Panc1 (cell line): ENCODE data around the gene TBC1D16. TPM values are rescaled to one million over a fixed set of nuclear protein-coding genes. Genes with fewer than 3 reads are reported as not detected.
"Not testable (repeated sequence)": the region's sequence is repeated elsewhere in the genome, so short reads cannot be mapped to it uniquely, and the experiment has no call there.

Experiments used
- ATAC-seq: fragments of 200-7000 bp; cut with Tn5 transposase; 2 replicates; pipeline ENCODE4 v1.9.1; 2020; ENCODE audit warnings: mild to moderate bottlenecking, moderate library complexity
- BruUV-seq: library from RNA; stranded (reverse); fragments of 400-500 nt; replicated peaks from 2 replicates; lab custom pipeline; 2021; lab: Mats Ljungman, UMichigan
- CTCF ChIA-PET: fragments of 300-600 bp; sonication (Branson Sonifier 250); formaldehyde crosslinking; loops from one replicate; lab custom pipeline; 2022; ENCODE audit warnings: antibody characterized with exemption; lab: Charles Lee
- POLR2A ChIA-PET: fragments of 300-600 bp; sonication (Branson Sonifier 250); formaldehyde crosslinking; loops from one replicate; lab custom pipeline; 2022; ENCODE audit warnings: antibody characterized with exemption; lab: Charles Lee
- DNase-seq: peaks from one replicate; pipeline ENCODE4 v3.0.0-alpha.2; 2010; ENCODE audit warnings: low read depth, low spot score
- H3K27ac ChIP-seq: 2 replicates; pipeline ENCODE4 v1.5.1; 2011; ENCODE audit warnings: mild to moderate bottlenecking, low read length, inconsistent platforms
- H3K27me3 ChIP-seq: fragments of 200-500 bp; sonication (Bioruptor generic); 2 replicates; pipeline ENCODE4 v1.6.0; 2014; ENCODE audit warnings: low read length, inconsistent platforms; ENCODE audit not compliant: control insufficient read depth, insufficient read depth
- H3K36me3 ChIP-seq: fragments of 200-500 bp; sonication (Bioruptor generic); 2 replicates; pipeline ENCODE4 v1.5.1; 2014; ENCODE audit warnings: inconsistent platforms, mild to moderate bottlenecking, low read length, moderate library complexity; ENCODE audit not compliant: control insufficient read depth, insufficient read depth
- H3K4me1 ChIP-seq: 2 replicates; pipeline ENCODE4 v1.5.1; 2011; ENCODE audit warnings: inconsistent platforms, mild to moderate bottlenecking, low read length, moderate library complexity; ENCODE audit not compliant: control insufficient read depth, insufficient read depth
- H3K4me3 ChIP-seq, 2 experiments: 2 replicates each; pipeline ENCODE4 v1.5.1; 2011 to 2012; ENCODE audit warnings: low read depth in 2 of 2, low read length in 2 of 2, mild to moderate bottlenecking in 2 of 2, inconsistent platforms in 1 of 2, moderate library complexity in 1 of 2
- H3K9me3 ChIP-seq: fragments of 200-500 bp; sonication (Bioruptor generic); 2 replicates; pipeline ENCODE4 v1.5.1; 2014; ENCODE audit warnings: low read depth, mild to moderate bottlenecking, inconsistent platforms, low read length, moderate library complexity; ENCODE audit not compliant: control insufficient read depth, insufficient read depth
- POLR2AphosphoS5 ChIP-seq: IDR thresholded peaks from 2 replicates; pipeline ENCODE4 v1.6.1; 2012; ENCODE audit warnings: mild to moderate bottlenecking, low read depth, low read length, moderate library complexity
- SIN3A ChIP-seq: IDR thresholded peaks from 2 replicates; pipeline ENCODE4 v1.6.1; 2012; ENCODE audit warnings: low read depth, mild to moderate bottlenecking, low read length, moderate library complexity, borderline replicate concordance; ENCODE audit not compliant: insufficient read depth
- TCF7L2 ChIP-seq: IDR thresholded peaks from 2 replicates; pipeline ENCODE4 v1.6.1; 2011; ENCODE audit warnings: mild to moderate bottlenecking, low read depth, low read length, inconsistent platforms
- in situ Hi-C: cut with HindIII; loops from 2 replicates; pipeline ENCODE4 v1.10.0; 2016; ENCODE audit warnings: low sequenced_read_pairs, low pct_unique_long_range_greater_than_20kb
- intact Hi-C: fragments of 100-400 bp; cut with micrococcal nuclease; formaldehyde crosslinking; loops from one replicate; pipeline ENCODE4 v1.10.0; 2022; ENCODE audit not compliant: unreplicated experiment
- total RNA-seq: library from RNA; stranded (reverse); gene quantifications from one replicate; pipeline ENCODE4 v1.2.1, GENCODE V29; 2021; ENCODE audit not compliant: unreplicated experiment
- TF ChIP-seq, protein P1 (sequence below), 2 experiments: IDR thresholded peaks; 2 replicates each; pipeline ENCODE4 v1.6.1; 2011 to 2012; ENCODE audit warnings: low read depth in 2 of 2, control low read depth in 1 of 2, low read length in 1 of 2, mild to moderate bottlenecking in 1 of 2, moderate library complexity in 1 of 2; ENCODE audit not compliant: insufficient read depth in 1 of 2
- TF ChIP-seq, protein P2 (sequence below): fragments of 450-650 bp; IDR thresholded peaks from 2 replicates; pipeline ENCODE4 v1.5.1; 2017; ENCODE audit warnings: mild to moderate bottlenecking

The TBC1D16 gene
- total RNA-seq, 1 experiment from 2014 or later = 41.6 TPM

DNA sequence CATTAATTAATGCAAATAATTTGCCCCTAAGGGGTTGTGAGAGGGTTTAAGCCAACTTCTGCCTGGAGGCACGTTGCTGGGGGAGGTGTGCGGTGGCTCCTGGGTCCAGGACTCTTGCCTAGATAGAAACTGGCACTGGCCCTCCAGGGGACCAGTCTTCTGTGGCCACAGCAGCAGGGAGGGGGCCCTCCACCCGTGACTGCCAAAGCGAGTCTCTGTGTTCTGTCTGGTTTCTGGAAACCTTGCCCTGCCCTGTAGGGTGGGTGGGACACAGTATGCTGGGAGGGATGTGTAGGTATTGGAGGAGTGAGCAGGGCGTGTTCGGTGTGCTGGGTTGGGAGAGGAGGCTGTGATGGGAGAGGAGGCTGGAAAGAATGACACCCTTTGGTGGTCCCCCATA, 78.8 kb downstream of the TBC1D16 start:
- H3K36me3 ChIP-seq = no peaks in the 10 kb centered on the region
- intact Hi-C loops = no loop called here
- H3K4me3 ChIP-seq = no peak overlapping the region
- DNase-seq (no peak), ATAC-seq (no peak)
- ChIA-PET POLR2A (no interaction called here), CTCF (no interaction called here)
- no peaks in the 10 kb centered on the region for H3K9me3 ChIP-seq
- TF ChIP-seq, protein P1, sequence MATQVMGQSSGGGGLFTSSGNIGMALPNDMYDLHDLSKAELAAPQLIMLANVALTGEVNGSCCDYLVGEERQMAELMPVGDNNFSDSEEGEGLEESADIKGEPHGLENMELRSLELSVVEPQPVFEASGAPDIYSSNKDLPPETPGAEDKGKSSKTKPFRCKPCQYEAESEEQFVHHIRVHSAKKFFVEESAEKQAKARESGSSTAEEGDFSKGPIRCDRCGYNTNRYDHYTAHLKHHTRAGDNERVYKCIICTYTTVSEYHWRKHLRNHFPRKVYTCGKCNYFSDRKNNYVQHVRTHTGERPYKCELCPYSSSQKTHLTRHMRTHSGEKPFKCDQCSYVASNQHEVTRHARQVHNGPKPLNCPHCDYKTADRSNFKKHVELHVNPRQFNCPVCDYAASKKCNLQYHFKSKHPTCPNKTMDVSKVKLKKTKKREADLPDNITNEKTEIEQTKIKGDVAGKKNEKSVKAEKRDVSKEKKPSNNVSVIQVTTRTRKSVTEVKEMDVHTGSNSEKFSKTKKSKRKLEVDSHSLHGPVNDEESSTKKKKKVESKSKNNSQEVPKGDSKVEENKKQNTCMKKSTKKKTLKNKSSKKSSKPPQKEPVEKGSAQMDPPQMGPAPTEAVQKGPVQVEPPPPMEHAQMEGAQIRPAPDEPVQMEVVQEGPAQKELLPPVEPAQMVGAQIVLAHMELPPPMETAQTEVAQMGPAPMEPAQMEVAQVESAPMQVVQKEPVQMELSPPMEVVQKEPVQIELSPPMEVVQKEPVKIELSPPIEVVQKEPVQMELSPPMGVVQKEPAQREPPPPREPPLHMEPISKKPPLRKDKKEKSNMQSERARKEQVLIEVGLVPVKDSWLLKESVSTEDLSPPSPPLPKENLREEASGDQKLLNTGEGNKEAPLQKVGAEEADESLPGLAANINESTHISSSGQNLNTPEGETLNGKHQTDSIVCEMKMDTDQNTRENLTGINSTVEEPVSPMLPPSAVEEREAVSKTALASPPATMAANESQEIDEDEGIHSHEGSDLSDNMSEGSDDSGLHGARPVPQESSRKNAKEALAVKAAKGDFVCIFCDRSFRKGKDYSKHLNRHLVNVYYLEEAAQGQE (IDR thresholded peaks at IDR 0.05; ENCODE audit: insufficient read depth in 1 of 2, low read depth in 2 of 2, low read length in 1 of 2) = no peak
- TF ChIP-seq SIN3A (no peak), POLR2AphosphoS5 (no peak), TCF7L2 (no peak)
- TF ChIP-seq, protein P2, sequence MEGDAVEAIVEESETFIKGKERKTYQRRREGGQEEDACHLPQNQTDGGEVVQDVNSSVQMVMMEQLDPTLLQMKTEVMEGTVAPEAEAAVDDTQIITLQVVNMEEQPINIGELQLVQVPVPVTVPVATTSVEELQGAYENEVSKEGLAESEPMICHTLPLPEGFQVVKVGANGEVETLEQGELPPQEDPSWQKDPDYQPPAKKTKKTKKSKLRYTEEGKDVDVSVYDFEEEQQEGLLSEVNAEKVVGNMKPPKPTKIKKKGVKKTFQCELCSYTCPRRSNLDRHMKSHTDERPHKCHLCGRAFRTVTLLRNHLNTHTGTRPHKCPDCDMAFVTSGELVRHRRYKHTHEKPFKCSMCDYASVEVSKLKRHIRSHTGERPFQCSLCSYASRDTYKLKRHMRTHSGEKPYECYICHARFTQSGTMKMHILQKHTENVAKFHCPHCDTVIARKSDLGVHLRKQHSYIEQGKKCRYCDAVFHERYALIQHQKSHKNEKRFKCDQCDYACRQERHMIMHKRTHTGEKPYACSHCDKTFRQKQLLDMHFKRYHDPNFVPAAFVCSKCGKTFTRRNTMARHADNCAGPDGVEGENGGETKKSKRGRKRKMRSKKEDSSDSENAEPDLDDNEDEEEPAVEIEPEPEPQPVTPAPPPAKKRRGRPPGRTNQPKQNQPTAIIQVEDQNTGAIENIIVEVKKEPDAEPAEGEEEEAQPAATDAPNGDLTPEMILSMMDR = no peak
- BruUV-seq = no TSS peak
- H3K27ac ChIP-seq = no peak overlapping the region
- H3K27me3 ChIP-seq = no peaks in the 10 kb centered on the region
- no peaks in the 10 kb centered on the region for H3K4me1 ChIP-seq
- in situ Hi-C loops = no loop called here

GRCh38 chr17:79956441-79956735, 79.3 kb downstream of the TBC1D16 start:
- in situ Hi-C loops, H3K9me3 ChIP-seq, CTCF ChIA-PET, BruUV-seq, ATAC-seq, DNase-seq, H3K27ac ChIP-seq, H3K4me1 ChIP-seq, H3K36me3 ChIP-seq, H3K27me3 ChIP-seq, intact Hi-C loops, H3K4me3 ChIP-seq, POLR2A ChIA-PET: not testable (repeated sequence)

- Histone ChIP-seq H3K27ac (no peak overlapping the region), H3K4me1 (no peaks in the 10 kb centered on the region), H3K27me3 (no peaks in the 10 kb centered on the region), H3K36me3 (no peaks in the 10 kb centered on the region), H3K9me3 (no peaks in the 10 kb centered on the region), H3K4me3 (no peak overlapping the region)
- in situ Hi-C loops = no loop called here
- BruUV-seq = no TSS peak
- ATAC-seq (no peak), DNase-seq (no peak)
- CTCF ChIA-PET = no interaction called here
- intact Hi-C loops = no loop called here
- TF ChIP-seq POLR2AphosphoS5 = no peak
- POLR2A ChIA-PET = no interaction called here
These were observed 79.8 kb downstream of the TBC1D16 start for GRCh38 chr17:79955691-79956440.
